Lung (tissue), 12 donors: ENCODE results near the gene HNRNPU. TPM values are rescaled to one million over a fixed set of nuclear protein-coding genes. Genes with fewer than 3 reads are reported as not detected.

Experiments
- ATAC-seq: fragments of 200-7000 bp; cut with Tn5 transposase; one replicate; pipeline ENCODE4 v1.9.1; 2020; ENCODE audit warnings: moderate number of reproducible peaks; ENCODE audit not compliant: insufficient read depth, low FRiP score
- DNase-seq, 3 donors: peaks; one replicate each; pipeline ENCODE4 v3.0.0-alpha.2; 2013 to 2017
- H3K27ac ChIP-seq, 2 donors: one replicate each; pipeline ENCODE4 v1.5.1; 2013; ENCODE audit warnings: mild to moderate bottlenecking in 2 of 2, moderate library complexity in 2 of 2, control low read depth in 1 of 2, inconsistent platforms in 1 of 2, low read depth in 1 of 2, low read length in 1 of 2
- H3K27me3 ChIP-seq, 3 donors: one replicate each; pipeline ENCODE4 v1.5.1; 2013; ENCODE audit warnings: low read length in 2 of 3; ENCODE audit not compliant: control insufficient read depth in 3 of 3, insufficient read depth in 3 of 3
- H3K36me3 ChIP-seq, 4 donors: one replicate each; pipeline ENCODE4 v1.5.1; 2013; ENCODE audit warnings: low read length in 4 of 4, mild to moderate bottlenecking in 1 of 4, moderate library complexity in 1 of 4; ENCODE audit not compliant: control insufficient read depth in 4 of 4, insufficient read depth in 4 of 4
- H3K4me1 ChIP-seq, 5 donors: one replicate each; pipeline ENCODE4 v1.5.1; 2013; ENCODE audit warnings: low read length in 5 of 5, mild to moderate bottlenecking in 2 of 5, moderate library complexity in 1 of 5; ENCODE audit not compliant: control insufficient read depth in 5 of 5, insufficient read depth in 5 of 5
- H3K4me3 ChIP-seq: one replicate; pipeline ENCODE4 v1.5.1; 2013; ENCODE audit warnings: mild to moderate bottlenecking, control low read depth, moderate library complexity
- H3K9ac ChIP-seq, 2 donors: one replicate each; pipeline ENCODE4 v1.5.1; 2013; ENCODE audit warnings: low read length in 2 of 2, control low read depth in 1 of 2; ENCODE audit not compliant: insufficient read depth in 1 of 2
- H3K9me3 ChIP-seq, 4 donors: one replicate each; pipeline ENCODE4 v1.5.1; 2013; ENCODE audit warnings: low read length in 3 of 4, mild to moderate bottlenecking in 1 of 4, moderate library complexity in 1 of 4; ENCODE audit not compliant: control insufficient read depth in 4 of 4, insufficient read depth in 3 of 4
- CTCF ChIP-seq: IDR thresholded peaks from 2 replicates; pipeline ENCODE4 v1.5.1; 2012; ENCODE audit warnings: mild to moderate bottlenecking; ENCODE audit errors: control extremely low read depth, extremely low read depth
- WGBS, 2 donors: extraction: QIAGEN DNeasy Blood & Tissue Kit; methylation state at CpG; one replicate each; pipeline ENCODE4 v1.1.7; 2013; 5-methylcytosine and 5-hydroxymethylcytosine counted together
- polyA plus RNA-seq, 2 donors: library from polyadenylated mRNA; stranded (reverse); fragments of 200-250 nt; gene quantifications; one replicate each; pipeline ENCODE4 v1.2.1, GENCODE V29; 2013
- total RNA-seq, 2 donors: library from RNA; depleted of rRNA in 1 of 2; stranded (reverse); fragments of >200 nt in 1 of 2; gene quantifications; one replicate each; pipeline ENCODE4 v1.2.1, GENCODE V29; 2014 to 2021
- donor health status: control.
- donor health status: control.
- donor health status: Bipolar disorder and iron deficiency.
- donor health status: healthy.
- donor health status: DM: yes; HTN: yes; CAD: no.

Gene HNRNPU
- total and polyA plus RNA-seq, 4 donors: 133 to 611 (median 206) TPM

GRCh38 chr1:244801246-244801645 lies 63.1 kb downstream of the HNRNPU start:
- H3K9ac ChIP-seq: no peak overlapping the region
- H3K4me3 ChIP-seq: no peak overlapping the region
- 38% methylated on average over 14 of the region's 14 CpGs for WGBS, 2 donors
- H3K36me3 ChIP-seq: no peaks in the 10 kb centered on the region
- no peaks in the 10 kb centered on the region for H3K4me1 ChIP-seq
- H3K9me3 ChIP-seq: no peaks in the 10 kb centered on the region
- ATAC-seq (no peak), DNase-seq (peak in 1 of 3 donors; percentile 12)
- no peak overlapping the region for H3K27ac ChIP-seq
- peak; percentile 36 for TF ChIP-seq CTCF
- no peaks in the 10 kb centered on the region for H3K27me3 ChIP-seq

GRCh38 chr1:244800821-244801220 lies 63.5 kb downstream of the HNRNPU start:
- no peak for TF ChIP-seq CTCF
- ATAC-seq (no peak), DNase-seq (no peak)
- Histone ChIP-seq H3K4me3 (no peak overlapping the region), H3K9me3 (no peaks in the 10 kb centered on the region), H3K27ac (no peak overlapping the region), H3K9ac (no peak overlapping the region), H3K4me1 (no peaks in the 10 kb centered on the region), H3K27me3 (no peaks in the 10 kb centered on the region), H3K36me3 (no peaks in the 10 kb centered on the region)
- 81 to 88% methylated on average over 9 of the region's 9 CpGs for WGBS, 2 donors

Other genes starting within 250 kb of the HNRNPU start
- gene DESI2, start 211.4 kb downstream of the HNRNPU start, total RNA-seq: 100 to 1,000 TPM in 1 of 2 donors, 10 to 100 TPM in 1; 50.0 to 142 TPM
- 10 to 100 TPM; 17.1 to 20.1 TPM for gene DESI2, start 211.4 kb downstream of the HNRNPU start, polyA plus RNA-seq
- 10 to 100 TPM; 29.8 to 32.8 TPM for gene COX20, start 28.9 kb downstream of the HNRNPU start, total RNA-seq
- gene COX20, start 28.9 kb downstream of the HNRNPU start, polyA plus RNA-seq: 10 to 100 TPM; 23.4 to 53.2 TPM